ENCODE measurements around the gene POGK. TPM values are rescaled to one million over a fixed set of nuclear protein-coding genes. Genes with fewer than 3 reads are reported as not detected.
"Not testable (repeated sequence)": the region's sequence is repeated elsewhere in the genome, so short reads cannot be mapped to it uniquely, and the experiment has no call there.

POGK gene
- total RNA-seq, 3 donors from 2014 or later (not counting 1 experiment from before 2014, with no cell fraction given) = 14.2 to 19.7 (median 19.2) TPM

DNA sequence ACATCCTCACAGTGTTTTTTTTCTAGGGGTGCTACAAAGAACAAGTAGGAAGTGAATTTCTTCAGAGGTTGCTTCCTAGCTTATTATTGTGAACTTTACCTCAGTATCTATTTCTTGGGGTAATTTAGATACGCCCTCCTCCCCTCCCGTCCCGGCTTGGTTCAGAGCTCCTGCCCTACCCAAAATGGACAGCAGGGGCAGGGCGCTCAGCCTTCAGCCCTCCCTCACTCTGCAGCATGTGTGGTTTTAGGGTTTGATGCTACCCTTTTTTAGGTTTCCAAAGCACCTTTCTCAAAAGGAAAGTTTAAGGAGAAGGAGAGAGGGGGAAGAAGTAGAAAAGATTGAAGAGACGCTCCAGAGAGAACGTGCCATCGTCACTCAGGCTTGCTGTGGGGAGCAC lies 16.9 kb upstream of the POGK start:
- Histone ChIP-seq H3K36me3 (ENCODE audit: control insufficient read depth, insufficient read depth, low read length) (no peaks in the 10 kb centered on the region), H3K27ac (ENCODE audit: low read length) (no peak overlapping the region), H3K27me3 (ENCODE audit: control insufficient read depth, insufficient read depth, low read length) (no peaks in the 10 kb centered on the region), H3K9me3 (ENCODE audit: control insufficient read depth, insufficient read depth, low read length) (peaks cover 12% of the 10 kb centered on the region), H3K4me1 (ENCODE audit: control insufficient read depth, insufficient read depth, low read length) (no peaks in the 10 kb centered on the region), H3K4me3 (ENCODE audit: low read length) (no peak overlapping the region)
- Mint-ChIP-seq H3K36me3 (peaks cover 7% of the 10 kb centered on the region), H3K9me3 (peaks cover 2 to 6% of the 10 kb centered on the region in 2 donors), H3K27me3 (ENCODE audit: low read depth in 2 of 2) (peaks cover 9 to 22% of the 10 kb centered on the region in 2 donors), H3K4me1 (no peaks in the 10 kb centered on the region), H3K27ac (no peak overlapping the region), H3K4me3 (no peak overlapping the region)
- WGBS (ENCODE audit: insufficient coverage) = 83% methylated on average over 7 of the region's 7 CpGs
- ATAC-seq = peak in 1 of 3 donors; percentile 43
- TF ChIP-seq, protein P1, sequence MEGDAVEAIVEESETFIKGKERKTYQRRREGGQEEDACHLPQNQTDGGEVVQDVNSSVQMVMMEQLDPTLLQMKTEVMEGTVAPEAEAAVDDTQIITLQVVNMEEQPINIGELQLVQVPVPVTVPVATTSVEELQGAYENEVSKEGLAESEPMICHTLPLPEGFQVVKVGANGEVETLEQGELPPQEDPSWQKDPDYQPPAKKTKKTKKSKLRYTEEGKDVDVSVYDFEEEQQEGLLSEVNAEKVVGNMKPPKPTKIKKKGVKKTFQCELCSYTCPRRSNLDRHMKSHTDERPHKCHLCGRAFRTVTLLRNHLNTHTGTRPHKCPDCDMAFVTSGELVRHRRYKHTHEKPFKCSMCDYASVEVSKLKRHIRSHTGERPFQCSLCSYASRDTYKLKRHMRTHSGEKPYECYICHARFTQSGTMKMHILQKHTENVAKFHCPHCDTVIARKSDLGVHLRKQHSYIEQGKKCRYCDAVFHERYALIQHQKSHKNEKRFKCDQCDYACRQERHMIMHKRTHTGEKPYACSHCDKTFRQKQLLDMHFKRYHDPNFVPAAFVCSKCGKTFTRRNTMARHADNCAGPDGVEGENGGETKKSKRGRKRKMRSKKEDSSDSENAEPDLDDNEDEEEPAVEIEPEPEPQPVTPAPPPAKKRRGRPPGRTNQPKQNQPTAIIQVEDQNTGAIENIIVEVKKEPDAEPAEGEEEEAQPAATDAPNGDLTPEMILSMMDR (IDR thresholded peaks at IDR 0.05) = peak; percentile 20
- intact Hi-C loops (cut with micrococcal nuclease) = no loop called here
- DNase-seq = no peak

DNA sequence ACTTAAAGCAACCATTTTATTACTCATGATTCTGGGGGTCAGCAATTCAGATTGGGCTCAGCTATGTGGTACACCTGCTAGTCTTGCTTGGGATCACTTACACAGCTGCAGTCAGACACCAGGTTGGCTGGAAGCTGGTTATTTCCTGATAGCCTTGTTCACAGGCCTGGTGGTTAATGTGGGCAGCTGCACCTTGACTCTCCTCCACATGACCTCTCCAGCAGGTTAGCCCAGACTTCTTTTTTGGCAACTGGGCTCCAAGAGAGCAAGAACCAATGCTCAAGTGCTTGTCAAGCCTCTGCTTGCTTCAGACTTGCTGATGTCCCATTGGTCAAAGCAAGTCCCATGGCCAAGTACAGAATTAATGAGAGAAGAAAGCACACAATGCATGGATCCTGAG lies 11.8 kb upstream of the POGK start:
- no peak for DNase-seq
- peaks cover 14 to 16% of the 10 kb centered on the region in 2 donors for H3K27me3 Mint-ChIP-seq (ENCODE audit: low read depth in 2 of 2)
- peaks cover 10% of the 10 kb centered on the region for H3K9me3 ChIP-seq (ENCODE audit: control insufficient read depth, insufficient read depth, low read length)
- no peaks in the 10 kb centered on the region for H3K9me3 Mint-ChIP-seq
- no peak for ATAC-seq
- no peak overlapping the region for H3K27ac Mint-ChIP-seq
- H3K4me1 Mint-ChIP-seq = no peaks in the 10 kb centered on the region
- TF ChIP-seq, protein P1 (IDR thresholded peaks at IDR 0.05) = no peak
- no peak overlapping the region for H3K4me3 ChIP-seq (ENCODE audit: low read length)
- H3K27me3 ChIP-seq (ENCODE audit: control insufficient read depth, insufficient read depth, low read length) = peaks cover 3% of the 10 kb centered on the region
- peaks cover 18% of the 10 kb centered on the region for H3K36me3 Mint-ChIP-seq
- H3K4me1 ChIP-seq (ENCODE audit: control insufficient read depth, insufficient read depth, low read length) = no peaks in the 10 kb centered on the region
- no peak overlapping the region for H3K27ac ChIP-seq (ENCODE audit: low read length)
- intact Hi-C loops (cut with micrococcal nuclease) = no loop called here
- H3K4me3 Mint-ChIP-seq = no peak overlapping the region
- H3K36me3 ChIP-seq (ENCODE audit: control insufficient read depth, insufficient read depth, low read length) = no peaks in the 10 kb centered on the region

DNA sequence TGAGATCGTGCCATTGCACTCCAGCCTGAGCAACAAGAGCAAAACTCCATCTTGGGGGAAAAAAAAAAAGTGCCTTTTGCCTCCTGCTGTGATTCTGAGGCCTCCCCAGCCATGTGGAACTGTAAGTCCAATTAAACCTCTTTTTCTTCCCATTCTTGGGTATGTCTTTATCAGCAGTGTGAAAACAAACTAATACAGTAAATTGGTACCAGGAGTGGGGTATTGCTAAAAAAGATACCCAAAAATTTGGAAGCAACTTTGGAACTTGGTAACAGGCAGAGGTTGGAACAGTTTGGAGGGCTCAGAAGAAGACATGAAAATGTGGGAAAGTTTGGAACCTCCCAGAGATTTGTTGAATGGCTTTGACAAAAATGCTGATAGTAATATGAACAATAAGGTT lies 9.5 kb upstream of the POGK start:
- peaks cover 14 to 24% of the 10 kb centered on the region in 2 donors for H3K27me3 Mint-ChIP-seq (ENCODE audit: low read depth in 2 of 2)
- H3K27ac ChIP-seq (ENCODE audit: low read length); H3K9me3 ChIP-seq (ENCODE audit: control insufficient read depth, insufficient read depth, low read length); H3K36me3 ChIP-seq (ENCODE audit: control insufficient read depth, insufficient read depth, low read length); H3K27me3 ChIP-seq (ENCODE audit: control insufficient read depth, insufficient read depth, low read length); H3K4me3 Mint-ChIP-seq; H3K27ac Mint-ChIP-seq; H3K9me3 Mint-ChIP-seq; H3K4me1 Mint-ChIP-seq; intact Hi-C loops (cut with micrococcal nuclease); ATAC-seq; DNase-seq; H3K4me1 ChIP-seq (ENCODE audit: control insufficient read depth, insufficient read depth, low read length); H3K4me3 ChIP-seq (ENCODE audit: low read length): not testable (repeated sequence)
- WGBS (ENCODE audit: insufficient coverage) = 50% methylated on average over 1 of the region's 1 CpG
- peaks cover 18% of the 10 kb centered on the region for H3K36me3 Mint-ChIP-seq

DNA sequence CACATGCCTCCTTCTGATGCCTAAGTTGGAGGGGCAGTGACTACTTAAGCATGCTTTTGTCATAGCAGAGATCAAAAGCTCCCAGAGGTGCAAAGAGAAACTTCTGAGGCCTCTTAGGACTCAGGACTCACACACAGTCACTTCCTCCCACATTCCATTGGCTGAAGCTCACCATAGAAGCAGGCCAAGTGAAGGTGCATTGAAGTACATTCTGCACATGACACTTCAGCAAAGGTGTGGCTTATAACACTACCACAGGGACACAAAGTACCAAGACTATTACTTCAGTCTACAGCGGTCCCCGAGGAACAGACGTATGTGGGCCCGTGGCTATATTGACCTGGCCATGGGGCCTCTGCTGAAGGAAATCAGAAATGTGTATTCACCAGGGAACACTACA lies 2.5 kb upstream of the POGK start:
- TF ChIP-seq, protein P1 (IDR thresholded peaks at IDR 0.05) = no peak
- Mint-ChIP-seq H3K4me3 (no peak overlapping the region), H3K27ac (no peak overlapping the region), H3K9me3 (no peaks in the 10 kb centered on the region), H3K36me3 (no peaks in the 10 kb centered on the region), H3K4me1 (peaks cover 21 to 27% of the 10 kb centered on the region in 2 donors), H3K27me3 (ENCODE audit: low read depth in 2 of 2) (peaks cover 4 to 9% of the 10 kb centered on the region in 2 donors)
- no peaks in the 10 kb centered on the region for H3K9me3 ChIP-seq (ENCODE audit: control insufficient read depth, insufficient read depth, low read length)
- intact Hi-C loops (cut with micrococcal nuclease) = no loop called here
- H3K36me3 ChIP-seq (ENCODE audit: control insufficient read depth, insufficient read depth, low read length) = peaks cover 8% of the 10 kb centered on the region
- peaks cover 4% of the 10 kb centered on the region for H3K27me3 ChIP-seq (ENCODE audit: control insufficient read depth, insufficient read depth, low read length)
- DNase-seq = no peak
- H3K4me3 ChIP-seq (ENCODE audit: low read length) = no peak overlapping the region
- H3K4me1 ChIP-seq (ENCODE audit: control insufficient read depth, insufficient read depth, low read length) = peaks cover 18% of the 10 kb centered on the region
- H3K27ac ChIP-seq (ENCODE audit: low read length) = no peak overlapping the region
- 98% methylated on average over 4 of the region's 4 CpGs for WGBS (ENCODE audit: insufficient coverage)
- ATAC-seq = no peak

Measured in natural killer cell (primary cell).